ENCODE results near the gene TRIP12. TPM values are rescaled to one million over a fixed set of nuclear protein-coding genes. Genes with fewer than 3 reads are reported as not detected.
A peak's percentile ranks its signal among the peaks of the same experiment; 100 is the strongest.

The TRIP12 gene
- total and polyA plus RNA-seq, 2 of the 13 experiments (the other 11 are each of a cell fraction or from before 2014, with no cell fraction given), result 72.1 to 153 TPM

DNA sequence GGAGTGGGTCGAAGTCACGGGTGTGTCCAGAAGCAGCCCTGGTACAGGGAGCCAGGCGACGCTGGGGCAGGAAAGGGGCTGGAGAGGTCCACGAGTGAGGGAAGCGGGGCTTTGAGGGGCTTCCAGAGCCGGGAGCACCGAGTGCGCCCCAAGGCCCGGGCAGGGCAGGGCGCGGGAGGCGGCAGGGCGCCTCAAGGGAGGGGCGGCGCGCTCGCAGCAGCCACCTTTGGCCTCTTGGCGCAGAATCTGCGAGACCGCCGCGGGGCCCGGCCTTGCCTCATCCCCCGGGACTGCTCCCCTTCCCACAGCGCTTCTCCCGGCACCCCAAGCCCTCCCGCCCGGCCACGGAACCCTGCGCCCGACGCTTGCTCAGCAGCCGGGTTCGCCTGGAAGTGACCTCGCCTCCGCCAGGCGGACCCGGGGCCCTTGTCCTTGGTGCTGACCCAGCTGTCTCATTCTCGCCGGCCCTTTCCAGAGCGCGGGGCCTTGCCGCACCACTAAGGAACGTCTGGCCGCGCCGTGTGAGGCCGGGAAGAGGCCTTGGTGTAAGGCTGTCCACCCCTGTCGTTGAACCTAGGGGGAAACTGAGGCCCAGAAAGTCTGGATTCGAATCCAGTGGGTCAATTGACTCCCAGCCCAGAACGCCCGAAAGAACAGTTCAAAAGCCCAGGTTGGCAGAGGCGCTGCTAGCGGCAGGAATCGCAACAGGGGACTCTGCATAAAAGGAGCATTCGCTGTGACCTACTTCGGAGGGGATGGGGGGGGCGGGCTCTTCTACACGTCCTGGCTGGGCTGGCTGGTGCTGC, 206.9 kb downstream of the TRIP12 start (continued):
- TF ChIP-seq CBFB (CRISPR knock-in tag; IDR thresholded peaks at IDR 0.05) (no peak), ZBTB7A (CRISPR knock-in tag; IDR thresholded peaks at IDR 0.05) (no peak), GFI1 (CRISPR knock-in tag; IDR thresholded peaks at IDR 0.05; ENCODE audit: borderline replicate concordance) (0 out of 2 replicates have a peak, but pooled peaks have one; percentile 35), ZNF777 (CRISPR knock-in tag; IDR thresholded peaks at IDR 0.05) (no peak), RORA (CRISPR knock-in tag; IDR thresholded peaks at IDR 0.05) (no peak), FOXA3 (CRISPR knock-in tag; IDR thresholded peaks at IDR 0.05) (0 out of 2 replicates have a peak, but pooled peaks have one; percentile 15), PCBP2 (optimal IDR thresholded peaks at IDR 0.05; ENCODE audit: low read depth, low read length, poor library complexity, severe bottlenecking) (no peak), CAMTA2 (CRISPR knock-in tag; IDR thresholded peaks at IDR 0.05; ENCODE audit: borderline replicate concordance) (peak; percentile 71; the same call in 1 of the 2 replicates), HDAC6 (IDR thresholded peaks at IDR 0.05; ENCODE audit: low read depth, low read length) (no peak)
- TF ChIP-seq, protein P1, sequence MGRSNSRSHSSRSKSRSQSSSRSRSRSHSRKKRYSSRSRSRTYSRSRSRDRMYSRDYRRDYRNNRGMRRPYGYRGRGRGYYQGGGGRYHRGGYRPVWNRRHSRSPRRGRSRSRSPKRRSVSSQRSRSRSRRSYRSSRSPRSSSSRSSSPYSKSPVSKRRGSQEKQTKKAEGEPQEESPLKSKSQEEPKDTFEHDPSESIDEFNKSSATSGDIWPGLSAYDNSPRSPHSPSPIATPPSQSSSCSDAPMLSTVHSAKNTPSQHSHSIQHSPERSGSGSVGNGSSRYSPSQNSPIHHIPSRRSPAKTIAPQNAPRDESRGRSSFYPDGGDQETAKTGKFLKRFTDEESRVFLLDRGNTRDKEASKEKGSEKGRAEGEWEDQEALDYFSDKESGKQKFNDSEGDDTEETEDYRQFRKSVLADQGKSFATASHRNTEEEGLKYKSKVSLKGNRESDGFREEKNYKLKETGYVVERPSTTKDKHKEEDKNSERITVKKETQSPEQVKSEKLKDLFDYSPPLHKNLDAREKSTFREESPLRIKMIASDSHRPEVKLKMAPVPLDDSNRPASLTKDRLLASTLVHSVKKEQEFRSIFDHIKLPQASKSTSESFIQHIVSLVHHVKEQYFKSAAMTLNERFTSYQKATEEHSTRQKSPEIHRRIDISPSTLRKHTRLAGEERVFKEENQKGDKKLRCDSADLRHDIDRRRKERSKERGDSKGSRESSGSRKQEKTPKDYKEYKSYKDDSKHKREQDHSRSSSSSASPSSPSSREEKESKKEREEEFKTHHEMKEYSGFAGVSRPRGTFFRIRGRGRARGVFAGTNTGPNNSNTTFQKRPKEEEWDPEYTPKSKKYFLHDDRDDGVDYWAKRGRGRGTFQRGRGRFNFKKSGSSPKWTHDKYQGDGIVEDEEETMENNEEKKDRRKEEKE (IDR thresholded peaks at IDR 0.05), result no peak
- TF ChIP-seq, protein P2, sequence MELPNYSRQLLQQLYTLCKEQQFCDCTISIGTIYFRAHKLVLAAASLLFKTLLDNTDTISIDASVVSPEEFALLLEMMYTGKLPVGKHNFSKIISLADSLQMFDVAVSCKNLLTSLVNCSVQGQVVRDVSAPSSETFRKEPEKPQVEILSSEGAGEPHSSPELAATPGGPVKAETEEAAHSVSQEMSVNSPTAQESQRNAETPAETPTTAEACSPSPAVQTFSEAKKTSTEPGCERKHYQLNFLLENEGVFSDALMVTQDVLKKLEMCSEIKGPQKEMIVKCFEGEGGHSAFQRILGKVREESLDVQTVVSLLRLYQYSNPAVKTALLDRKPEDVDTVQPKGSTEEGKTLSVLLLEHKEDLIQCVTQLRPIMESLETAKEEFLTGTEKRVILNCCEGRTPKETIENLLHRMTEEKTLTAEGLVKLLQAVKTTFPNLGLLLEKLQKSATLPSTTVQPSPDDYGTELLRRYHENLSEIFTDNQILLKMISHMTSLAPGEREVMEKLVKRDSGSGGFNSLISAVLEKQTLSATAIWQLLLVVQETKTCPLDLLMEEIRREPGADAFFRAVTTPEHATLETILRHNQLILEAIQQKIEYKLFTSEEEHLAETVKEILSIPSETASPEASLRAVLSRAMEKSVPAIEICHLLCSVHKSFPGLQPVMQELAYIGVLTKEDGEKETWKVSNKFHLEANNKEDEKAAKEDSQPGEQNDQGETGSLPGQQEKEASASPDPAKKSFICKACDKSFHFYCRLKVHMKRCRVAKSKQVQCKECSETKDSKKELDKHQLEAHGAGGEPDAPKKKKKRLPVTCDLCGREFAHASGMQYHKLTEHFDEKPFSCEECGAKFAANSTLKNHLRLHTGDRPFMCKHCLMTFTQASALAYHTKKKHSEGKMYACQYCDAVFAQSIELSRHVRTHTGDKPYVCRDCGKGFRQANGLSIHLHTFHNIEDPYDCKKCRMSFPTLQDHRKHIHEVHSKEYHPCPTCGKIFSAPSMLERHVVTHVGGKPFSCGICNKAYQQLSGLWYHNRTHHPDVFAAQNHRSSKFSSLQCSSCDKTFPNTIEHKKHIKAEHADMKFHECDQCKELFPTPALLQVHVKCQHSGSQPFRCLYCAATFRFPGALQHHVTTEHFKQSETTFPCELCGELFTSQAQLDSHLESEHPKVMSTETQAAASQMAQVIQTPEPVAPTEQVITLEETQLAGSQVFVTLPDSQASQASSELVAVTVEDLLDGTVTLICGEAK (IDR thresholded peaks at IDR 0.05), result no peak
- TF ChIP-seq, protein P2 (CRISPR knock-in tag; IDR thresholded peaks at IDR 0.05), result no peak; the same call in 1 of the 2 replicates
- TF ChIP-seq, protein P3, sequence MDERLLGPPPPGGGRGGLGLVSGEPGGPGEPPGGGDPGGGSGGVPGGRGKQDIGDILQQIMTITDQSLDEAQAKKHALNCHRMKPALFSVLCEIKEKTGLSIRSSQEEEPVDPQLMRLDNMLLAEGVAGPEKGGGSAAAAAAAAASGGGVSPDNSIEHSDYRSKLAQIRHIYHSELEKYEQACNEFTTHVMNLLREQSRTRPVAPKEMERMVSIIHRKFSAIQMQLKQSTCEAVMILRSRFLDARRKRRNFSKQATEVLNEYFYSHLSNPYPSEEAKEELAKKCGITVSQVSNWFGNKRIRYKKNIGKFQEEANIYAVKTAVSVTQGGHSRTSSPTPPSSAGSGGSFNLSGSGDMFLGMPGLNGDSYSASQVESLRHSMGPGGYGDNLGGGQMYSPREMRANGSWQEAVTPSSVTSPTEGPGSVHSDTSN (CRISPR knock-in tag; IDR thresholded peaks at IDR 0.05), result no peak
- TF ChIP-seq, protein P4, sequence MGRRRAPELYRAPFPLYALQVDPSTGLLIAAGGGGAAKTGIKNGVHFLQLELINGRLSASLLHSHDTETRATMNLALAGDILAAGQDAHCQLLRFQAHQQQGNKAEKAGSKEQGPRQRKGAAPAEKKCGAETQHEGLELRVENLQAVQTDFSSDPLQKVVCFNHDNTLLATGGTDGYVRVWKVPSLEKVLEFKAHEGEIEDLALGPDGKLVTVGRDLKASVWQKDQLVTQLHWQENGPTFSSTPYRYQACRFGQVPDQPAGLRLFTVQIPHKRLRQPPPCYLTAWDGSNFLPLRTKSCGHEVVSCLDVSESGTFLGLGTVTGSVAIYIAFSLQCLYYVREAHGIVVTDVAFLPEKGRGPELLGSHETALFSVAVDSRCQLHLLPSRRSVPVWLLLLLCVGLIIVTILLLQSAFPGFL (CRISPR knock-in tag; IDR thresholded peaks at IDR 0.05), result no peak
